A549 (cell line): Measurements from ENCODE around the gene CPT1B. TPM values are rescaled to one million over a fixed set of nuclear protein-coding genes. Genes with fewer than 3 reads are reported as not detected.

ENCODE experiments used
- ATAC-seq, 2 experiments: fragments of 200-7000 bp in 1 of 2; fragments of >200 bp in 1 of 2; cut with Nextera tagmentation in 1 of 2; cut with Tn5 transposase in 1 of 2; 3 replicates each; pipeline versions ENCODE4 v1.8.0 to v1.9.1; 2018 to 2020; ENCODE audit warnings: mild to moderate bottlenecking in 1 of 2, moderate library complexity in 1 of 2
- CTCF ChIA-PET: fragments of 300-600 bp; sonication (Branson Sonifier 250); formaldehyde crosslinking; extraction: SDS; loops from one replicate; lab custom pipeline; 2021; ENCODE audit warnings: antibody characterized with exemption, inconsistent platforms; lab: Yijun Ruan, JAX
- POLR2A ChIA-PET: fragments of 350-600 bp; formaldehyde crosslinking; extraction: SDS; loops from one replicate; lab custom pipeline; 2021; ENCODE audit warnings: antibody characterized with exemption, inconsistent platforms; lab: Yijun Ruan, JAX
- DNase-seq, 2 experiments: peaks; one replicate each; pipeline versions ENCODE4 v3.0.0 to v3.0.0-alpha.2; 2011 to 2016; ENCODE audit warnings: low read depth in 1 of 2, low spot score in 1 of 2
- FAIRE-seq: peaks from 2 replicates; lab custom pipeline; 2011; peaks lifted over from hg19 to GRCh38; lab: Jason Lieb, UNC
- H3K27ac ChIP-seq, 2 experiments: fragments of >200 bp; sonication (Bioruptor Twin); formaldehyde crosslinking; 3 replicates each; pipeline ENCODE4 v1.5.1; 2016 to 2017
- H3K4me1 ChIP-seq: fragments of >200 bp; sonication (Bioruptor Twin); formaldehyde crosslinking; 3 replicates; pipeline ENCODE4 v1.6.1; 2016
- H3K4me2 ChIP-seq: fragments of >200 bp; sonication (Bioruptor Twin); formaldehyde crosslinking; 3 replicates; pipeline ENCODE4 v1.6.1; 2016
- H3K4me3 ChIP-seq: fragments of >200 bp; sonication (Bioruptor Twin); formaldehyde crosslinking; 3 replicates; pipeline ENCODE4 v1.5.1; 2016
- H3K9me3 ChIP-seq: fragments of >200 bp; sonication (Bioruptor Twin); formaldehyde crosslinking; 3 replicates; pipeline ENCODE4 v1.6.1; 2016
- ATOH8 ChIP-seq: fragments of 250-450 bp; sonication (Bioruptor Pico); IDR thresholded peaks from 2 replicates; pipeline ENCODE4 v1.5.0; 2020; ENCODE audit warnings: low read depth, mild to moderate bottlenecking, moderate library complexity
- BCL3 ChIP-seq: fragments of >200 bp; sonication (Bioruptor Twin); formaldehyde crosslinking; IDR thresholded peaks from 3 replicates; pipeline ENCODE4 v1.6.1; 2016
- CBX2 ChIP-seq: fragments of 200-600 bp; sonication (generic); IDR thresholded peaks from 2 replicates; pipeline ENCODE4 v1.6.1; 2016; ENCODE audit warnings: low read depth, mild to moderate bottlenecking, borderline replicate concordance
- CTCF ChIP-seq: fragments of >200 bp; sonication (Bioruptor Twin); formaldehyde crosslinking; IDR thresholded peaks from 3 replicates; pipeline ENCODE4 v1.5.1; 2016
- E2F6 ChIP-seq: IDR thresholded peaks from 2 replicates; pipeline ENCODE4 v1.6.1; 2012; ENCODE audit warnings: low read depth, borderline replicate concordance
- EHMT2 ChIP-seq: fragments of 200-600 bp; sonication (generic); IDR thresholded peaks from 2 replicates; pipeline ENCODE4 v1.6.1; 2016; ENCODE audit warnings: antibody characterized with exemption, low read depth, mild to moderate bottlenecking, moderate library complexity
- FOSB ChIP-seq: fragments of 250-450 bp; sonication (Bioruptor Pico); IDR thresholded peaks from 2 replicates; pipeline ENCODE4 v1.5.0; 2020; ENCODE audit warnings: mild to moderate bottlenecking, moderate library complexity
- FOSL2 ChIP-seq, 2 experiments: fragments of 450-650 bp in 1 of 2; fragments of >200 bp in 1 of 2; sonication (Bioruptor Twin) in 1 of 2; formaldehyde crosslinking; IDR thresholded peaks; 2 replicates each; pipeline versions ENCODE4 v1.5.0 to v1.6.1; 2016 to 2020; ENCODE audit warnings: mild to moderate bottlenecking in 1 of 2, moderate library complexity in 1 of 2
- HES2 ChIP-seq: fragments of >200 bp; sonication (Bioruptor Twin); formaldehyde crosslinking; IDR thresholded peaks from 2 replicates; pipeline ENCODE4 v1.6.1; 2016
- HOXA7 ChIP-seq: fragments of 250-450 bp; sonication (Bioruptor Pico); IDR thresholded peaks from 2 replicates; pipeline ENCODE4 v1.5.0; 2020; ENCODE audit warnings: mild to moderate bottlenecking, moderate library complexity
- JUN ChIP-seq, 2 experiments: fragments of >200 bp; sonication (Bioruptor Twin); formaldehyde crosslinking; IDR thresholded peaks; 2 replicates in 1 of 2; 3 replicates in 1 of 2; pipeline ENCODE4 v1.6.1; 2016 to 2017
- MAFK ChIP-seq: fragments of 450-650 bp; IDR thresholded peaks from 2 replicates; pipeline ENCODE4 v1.6.1; 2014; ENCODE audit not compliant: partially characterized antibody
- MAX ChIP-seq: IDR thresholded peaks from 2 replicates; pipeline ENCODE4 v1.6.1; 2012
- MAZ ChIP-seq: fragments of 150-350 bp; IDR thresholded peaks from 2 replicates; pipeline ENCODE4 v1.6.1; 2014; ENCODE audit warnings: antibody characterized with exemption, low read depth, low read length, borderline replicate concordance
- MYC ChIP-seq: IDR thresholded peaks from 2 replicates; pipeline ENCODE4 v1.6.1; 2012; ENCODE audit warnings: mild to moderate bottlenecking, inconsistent platforms, low read length, improper control_type of control experiment, borderline replicate concordance
- NFE2L2 ChIP-seq: fragments of 150-350 bp; conservative IDR thresholded peaks from 2 replicates; pipeline ENCODE4 v1.6.1; 2014; ENCODE audit warnings: low read length
- NPAS2 ChIP-seq: fragments of 250-450 bp; sonication (Bioruptor Pico); IDR thresholded peaks from 2 replicates; pipeline ENCODE4 v1.8.0; 2022; ENCODE audit warnings: mild to moderate bottlenecking, moderate library complexity, borderline replicate concordance
- NR3C1 ChIP-seq: fragments of >200 bp; sonication (Bioruptor Twin); formaldehyde crosslinking; IDR thresholded peaks from 3 replicates; pipeline ENCODE4 v1.6.1; 2017
- PBX3 ChIP-seq: IDR thresholded peaks from 2 replicates; pipeline ENCODE4 v1.6.1; 2012
- PHF8 ChIP-seq: fragments of 200-600 bp; sonication (generic); IDR thresholded peaks from 2 replicates; pipeline ENCODE4 v1.6.1; 2016; ENCODE audit warnings: low read depth, mild to moderate bottlenecking, antibody characterized with exemption, moderate library complexity, borderline replicate concordance
- POLR2A ChIP-seq: IDR thresholded peaks from 2 replicates; pipeline ENCODE4 v1.6.1; 2012; ENCODE audit warnings: mild to moderate bottlenecking, low read length
- RARB ChIP-seq: fragments of 250-450 bp; sonication (Bioruptor Pico); IDR thresholded peaks from 2 replicates; pipeline ENCODE4 v1.8.0; 2021; ENCODE audit warnings: mild to moderate bottlenecking, moderate library complexity
- RCOR1 ChIP-seq: fragments of 150-350 bp; IDR thresholded peaks from 2 replicates; pipeline ENCODE4 v1.6.1; 2014; ENCODE audit warnings: antibody characterized with exemption, low read length, low read depth
- RNF2 ChIP-seq: fragments of 200-600 bp; sonication (generic); IDR thresholded peaks from 2 replicates; pipeline ENCODE4 v1.6.1; 2016; ENCODE audit warnings: low read depth, mild to moderate bottlenecking, antibody characterized with exemption, moderate library complexity, borderline replicate concordance
- USF2 ChIP-seq: fragments of 450-650 bp; IDR thresholded peaks from 2 replicates; pipeline ENCODE4 v1.6.1; 2014; ENCODE audit warnings: antibody characterized with exemption
- WGBS: methylation state at CpG from one replicate; pipeline ENCODE4 v1.1.6; 2017; ENCODE audit errors: missing lambda C conversion rate; 5-methylcytosine and 5-hydroxymethylcytosine counted together
- polyA plus RNA-seq, 4 experiments: library from polyadenylated mRNA; depleted of rRNA in 3 of 4; stranded (reverse); fragments of >200 nt; fragmentation: RNase III in 1 of 4; extraction: RNeasy Plus Mini Kit Qiagen cat#74134 plus additional on column Dnase treatment in 1 of 4; gene quantifications; 2 replicates in 3 of 4; 3 replicates in 1 of 4; pipeline ENCODE4 v1.2.3, GENCODE V29; 2011 to 2017

CPT1B gene
- polyA plus RNA-seq, 2 of the 4 experiments (the other 2 are of a cell fraction): 12.1 to 26.5 TPM

GRCh38 chr22:50525104-50525857, 52.9 kb downstream of the CPT1B start, which contains the start of gene SCO2:
SCO2 (minus strand) TSS chr22:50525598; CDS start chr22:50524411, 1,187 bp downstream.
- ATAC-seq (peak; percentile 30 to 67), FAIRE-seq (no peak), DNase-seq (peak; percentile 87 to 97)
- POLR2A ChIA-PET: interaction anchor here (0.9 to 2.8 kb wide), 8 partner anchors 14 to 335 kb away, joined by 3 to 36 read pairs (median 6); partner anchors contain the start of genes CHKB, KLHDC7B, LMF2 and NCAPH2
- H3K4me2 ChIP-seq: peak within 1 kb of the TSS; percentile 96
- H3K4me1 ChIP-seq: peaks cover 20% of the 10 kb centered on the region
- H3K9me3 ChIP-seq: no peaks in the 10 kb centered on the region
- no peak for TF ChIP-seq CBX2
- no peak for TF ChIP-seq FOSB
- TF ChIP-seq RARB (CRISPR knock-in tag): no peak
- TF ChIP-seq ATOH8 (CRISPR knock-in tag): no peak
- TF ChIP-seq PBX3: no peak
- 0 out of 2 replicates have a peak, but pooled peaks have one; percentile 11 for TF ChIP-seq MYC
- no peak for TF ChIP-seq MAZ
- TF ChIP-seq MAX: peak; percentile 44; the same call in 1 of the 2 replicates
- no peak for TF ChIP-seq FOSL2 (IDR thresholded peaks at IDR 0.05)
- 0 out of 2 replicates have a peak, but pooled peaks have one; percentile 4 for TF ChIP-seq FOSL2 (CRISPR knock-in tag; IDR thresholded peaks at IDR 0.05)
- TF ChIP-seq RCOR1: no peak
- no peak for TF ChIP-seq RNF2
- TF ChIP-seq BCL3: peak; percentile 39; the same call in 1 of the 3 replicates
- no peak for TF ChIP-seq HES2
- peak; percentile 64 for TF ChIP-seq POLR2A
- no peak for TF ChIP-seq NR3C1
- TF ChIP-seq NFE2L2: no peak
- TF ChIP-seq NPAS2 (CRISPR knock-in tag): 0 out of 2 replicates have a peak, but pooled peaks have one; percentile 30
- TF ChIP-seq PHF8: no peak
- TF ChIP-seq EHMT2: no peak
- peak; percentile 93 for TF ChIP-seq MAFK
- peak; percentile 31; the same call in 1 of the 2 replicates for TF ChIP-seq E2F6
- peak; percentile 95 for TF ChIP-seq USF2
- TF ChIP-seq CTCF: no peak
- peak in 1 of 2 experiments; percentile 56; a peak in 2 of 5 replicates for TF ChIP-seq JUN (IDR thresholded peaks at IDR 0.05)
- TF ChIP-seq HOXA7 (CRISPR knock-in tag): no peak
- CTCF ChIA-PET: interaction anchor here (0.7 to 2.7 kb wide), 37 partner anchors 8 to 384 kb away, joined by 3 to 31 read pairs (median 4); partner anchors contain the start of genes KLHDC7B, LMF2, NCAPH2 and SYCE3
- H3K27ac ChIP-seq: peak within 1 kb of the TSS; percentile 92 to 99
- H3K4me3 ChIP-seq: peak within 1 kb of the TSS; percentile 70
- 3% methylated on average over 15 of the region's 84 CpGs for WGBS
